GM19468 (cell line): ENCODE measurements around the gene PPP1R18.
A peak's percentile ranks its signal among the peaks of the same experiment; 100 is the strongest.
"Not testable (repeated sequence)": the region's sequence is repeated elsewhere in the genome, so short reads cannot be mapped to it uniquely, and the experiment has no call there.

Experiments used
- ATAC-seq: cut with Tn5 transposase; IDR thresholded peaks from one replicate; pipeline ENCODE4 v1.9.1; 2021; ENCODE audit warnings: mild to moderate bottlenecking, moderate library complexity, moderate number of reproducible peaks; ENCODE audit not compliant: unreplicated experiment; ENCODE audit errors: extremely low read depth

PPP1R18 gene

GRCh38 chr6:30670760-30671527 is 15.5 kb downstream of the PPP1R18 start:
- no peak for ATAC-seq

GRCh38 chr6:30666300-30666699 is 20.1 kb downstream of the PPP1R18 start:
- ATAC-seq, result not testable (repeated sequence)

GRCh38 chr6:30664994-30665767 is 21.3 kb downstream of the PPP1R18 start:
- ATAC-seq, result no peak

GRCh38 chr6:30657922-30658321 is 28.5 kb downstream of the PPP1R18 start:
- ATAC-seq, result not testable (repeated sequence)

- ATAC-seq, result no peak
Observed at GRCh38 chr6:30657454-30657853, 29.0 kb downstream of the PPP1R18 start.

GRCh38 chr6:30656513-30656912 is 29.9 kb downstream of the PPP1R18 start:
- no peak for ATAC-seq

GRCh38 chr6:30655743-30656094 is 30.7 kb downstream of the PPP1R18 start:
- ATAC-seq, result no peak

GRCh38 chr6:30654798-30655742 is 31.4 kb downstream of the PPP1R18 start:
- no peak for ATAC-seq

GRCh38 chr6:30651143-30651542 is 35.3 kb downstream of the PPP1R18 start:
- no peak for ATAC-seq

GRCh38 chr6:30647242-30648116 is 39.0 kb downstream of the PPP1R18 start:
- peak; percentile 25 for ATAC-seq

GRCh38 chr6:30646450-30647241 is 39.8 kb downstream of the PPP1R18 start, which contains the start of gene C6orf136:
Gene C6orf136, plus strand, starts transcription at chr6:30647133. Its CDS starts 99 bp downstream, at chr6:30647232.
- peak; percentile 42 for ATAC-seq

- no peak for ATAC-seq
Observed at GRCh38 chr6:30645989-30646388, 40.5 kb downstream of the PPP1R18 start.

GRCh38 chr6:30644769-30645168 is 41.7 kb downstream of the PPP1R18 start:
- no peak for ATAC-seq

- ATAC-seq, result no peak
Observed at GRCh38 chr6:30643656-30644055, 42.8 kb downstream of the PPP1R18 start.

- ATAC-seq, result no peak
Observed at GRCh38 chr6:30641048-30641447, 45.4 kb downstream of the PPP1R18 start.

GRCh38 chr6:30640481-30640880 is 46.0 kb downstream of the PPP1R18 start:
- no peak for ATAC-seq

GRCh38 chr6:30635834-30636233 is 50.6 kb downstream of the PPP1R18 start:
- ATAC-seq, result no peak

GRCh38 chr6:30626484-30627366 is 59.7 kb downstream of the PPP1R18 start, which contains the start of gene ATAT1:
Gene ATAT1, plus strand, starts transcription at chr6:30626874.
- ATAC-seq, result no peak
